ENCODE measurements around the gene DUSP22.

DNA sequence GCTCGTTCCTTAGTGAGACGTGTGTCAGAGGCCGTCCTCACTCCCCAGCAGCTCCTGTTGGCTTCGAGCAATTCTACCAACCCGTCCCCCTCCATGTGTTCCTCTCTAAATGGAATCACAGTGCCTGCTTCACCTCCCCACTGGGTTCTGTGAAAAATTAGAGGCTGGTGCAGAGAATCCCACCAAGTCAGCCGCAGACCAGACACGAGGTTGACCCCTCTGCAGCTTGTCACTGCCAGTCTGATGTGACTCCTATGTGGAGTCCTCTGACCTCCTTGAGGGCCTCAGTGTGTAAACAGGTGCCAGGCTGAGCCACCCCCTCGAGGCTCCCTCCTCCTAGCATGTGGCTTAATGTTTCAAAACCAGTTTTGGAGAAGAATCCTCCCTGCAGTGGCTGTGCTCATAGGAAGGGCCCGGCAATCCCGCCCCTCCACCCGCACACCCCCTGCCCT, 86.7 kb downstream of the DUSP22 start:
- TF ChIP-seq, protein P1, sequence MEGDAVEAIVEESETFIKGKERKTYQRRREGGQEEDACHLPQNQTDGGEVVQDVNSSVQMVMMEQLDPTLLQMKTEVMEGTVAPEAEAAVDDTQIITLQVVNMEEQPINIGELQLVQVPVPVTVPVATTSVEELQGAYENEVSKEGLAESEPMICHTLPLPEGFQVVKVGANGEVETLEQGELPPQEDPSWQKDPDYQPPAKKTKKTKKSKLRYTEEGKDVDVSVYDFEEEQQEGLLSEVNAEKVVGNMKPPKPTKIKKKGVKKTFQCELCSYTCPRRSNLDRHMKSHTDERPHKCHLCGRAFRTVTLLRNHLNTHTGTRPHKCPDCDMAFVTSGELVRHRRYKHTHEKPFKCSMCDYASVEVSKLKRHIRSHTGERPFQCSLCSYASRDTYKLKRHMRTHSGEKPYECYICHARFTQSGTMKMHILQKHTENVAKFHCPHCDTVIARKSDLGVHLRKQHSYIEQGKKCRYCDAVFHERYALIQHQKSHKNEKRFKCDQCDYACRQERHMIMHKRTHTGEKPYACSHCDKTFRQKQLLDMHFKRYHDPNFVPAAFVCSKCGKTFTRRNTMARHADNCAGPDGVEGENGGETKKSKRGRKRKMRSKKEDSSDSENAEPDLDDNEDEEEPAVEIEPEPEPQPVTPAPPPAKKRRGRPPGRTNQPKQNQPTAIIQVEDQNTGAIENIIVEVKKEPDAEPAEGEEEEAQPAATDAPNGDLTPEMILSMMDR (IDR thresholded peaks at IDR 0.05) = no peak
- no peak for TF ChIP-seq POLR2A (IDR thresholded peaks at IDR 0.05)
